ENCODE results near the gene HVCN1.
A peak's percentile ranks its signal among the peaks of the same experiment; 100 is the strongest.

HVCN1 gene

DNA sequence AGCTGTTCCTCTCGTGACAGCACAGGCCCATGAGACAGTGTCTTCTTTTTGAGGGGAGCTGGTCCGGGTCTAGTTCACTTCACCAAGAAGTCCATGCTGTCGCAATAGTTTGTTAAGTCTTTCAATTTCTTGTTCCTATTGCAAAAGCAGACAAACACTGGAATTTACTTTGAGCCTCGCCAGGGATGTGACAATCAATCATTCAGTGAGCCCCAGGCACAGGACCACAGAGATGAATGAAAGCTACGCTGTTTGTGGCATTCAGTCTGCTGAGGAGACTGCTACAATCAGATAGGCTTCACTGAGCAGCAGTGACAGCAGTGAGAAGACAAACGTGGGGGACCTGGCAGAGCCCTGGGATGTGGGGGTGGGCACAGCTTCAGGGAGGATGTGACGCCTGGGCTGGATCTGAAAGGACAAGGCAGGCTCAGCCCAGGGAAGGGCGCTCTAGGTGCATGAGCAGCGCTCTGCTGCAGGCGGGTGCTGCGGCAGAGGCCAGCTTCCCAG is 39.5 kb downstream of the HVCN1 start:
- peak; percentile 31; the same call in 1 of the 3 replicates for ATAC-seq
- no peak for TF ChIP-seq ESRRG (CRISPR knock-in tag; IDR thresholded peaks at IDR 0.05)

DNA sequence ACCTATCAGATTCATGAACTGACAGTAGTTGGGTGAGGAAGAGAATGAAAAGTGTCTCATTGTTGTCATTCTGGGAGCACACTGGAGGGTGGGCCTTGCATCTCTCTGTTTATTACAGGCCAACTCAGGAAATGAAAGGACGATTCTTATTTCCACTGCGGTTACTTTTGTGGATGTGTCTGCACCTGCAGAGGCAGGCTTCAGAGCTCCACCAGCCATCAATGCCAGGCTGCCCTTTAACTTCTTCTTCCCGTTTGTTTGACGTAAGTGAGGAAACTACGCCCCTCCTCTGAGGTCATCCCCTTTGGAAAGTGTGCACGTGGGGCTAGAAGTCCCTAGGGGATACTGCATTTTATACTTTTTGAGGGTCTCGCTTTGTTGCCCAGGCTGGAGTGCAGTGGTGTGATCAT is 41.3 kb downstream of the HVCN1 start:
- TF ChIP-seq ISL1 (CRISPR knock-in tag; IDR thresholded peaks at IDR 0.05) (no peak), ZFP3 (CRISPR knock-in tag; IDR thresholded peaks at IDR 0.05) (no peak), ESRRG (CRISPR knock-in tag; IDR thresholded peaks at IDR 0.05) (no peak), TOX (CRISPR knock-in tag; IDR thresholded peaks at IDR 0.05; ENCODE audit: borderline replicate concordance) (no peak), CSDC2 (CRISPR knock-in tag; IDR thresholded peaks at IDR 0.05) (no peak), SNAI2 (CRISPR knock-in tag; IDR thresholded peaks at IDR 0.05) (no peak), OSR1 (CRISPR knock-in tag; IDR thresholded peaks at IDR 0.05) (no peak), ZNF70 (CRISPR knock-in tag; IDR thresholded peaks at IDR 0.05) (no peak), PPARA (CRISPR knock-in tag; IDR thresholded peaks at IDR 0.05; ENCODE audit: borderline replicate concordance) (no peak), GLIS3 (CRISPR knock-in tag; IDR thresholded peaks at IDR 0.05) (no peak), ZC3H10 (CRISPR knock-in tag; IDR thresholded peaks at IDR 0.05) (no peak), TCF4 (CRISPR knock-in tag; IDR thresholded peaks at IDR 0.05; ENCODE audit: borderline replicate concordance) (no peak), ZNF8 (CRISPR knock-in tag; IDR thresholded peaks at IDR 0.05) (no peak), ARNTL (CRISPR knock-in tag; IDR thresholded peaks at IDR 0.05; ENCODE audit: borderline replicate concordance, low read depth) (no peak), ZFP30 (CRISPR knock-in tag; IDR thresholded peaks at IDR 0.05) (no peak)
- TF ChIP-seq, protein P1, sequence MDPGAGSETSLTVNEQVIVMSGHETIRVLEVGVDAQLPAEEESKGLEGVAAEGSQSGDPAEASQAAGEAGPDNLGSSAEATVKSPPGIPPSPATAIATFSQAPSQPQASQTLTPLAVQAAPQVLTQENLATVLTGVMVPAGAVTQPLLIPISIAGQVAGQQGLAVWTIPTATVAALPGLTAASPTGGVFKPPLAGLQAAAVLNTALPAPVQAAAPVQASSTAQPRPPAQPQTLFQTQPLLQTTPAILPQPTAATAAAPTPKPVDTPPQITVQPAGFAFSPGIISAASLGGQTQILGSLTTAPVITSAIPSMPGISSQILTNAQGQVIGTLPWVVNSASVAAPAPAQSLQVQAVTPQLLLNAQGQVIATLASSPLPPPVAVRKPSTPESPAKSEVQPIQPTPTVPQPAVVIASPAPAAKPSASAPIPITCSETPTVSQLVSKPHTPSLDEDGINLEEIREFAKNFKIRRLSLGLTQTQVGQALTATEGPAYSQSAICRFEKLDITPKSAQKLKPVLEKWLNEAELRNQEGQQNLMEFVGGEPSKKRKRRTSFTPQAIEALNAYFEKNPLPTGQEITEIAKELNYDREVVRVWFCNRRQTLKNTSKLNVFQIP (CRISPR knock-in tag; IDR thresholded peaks at IDR 0.05; ENCODE audit: borderline replicate concordance, low read depth): no peak
- TF ChIP-seq, protein P2, sequence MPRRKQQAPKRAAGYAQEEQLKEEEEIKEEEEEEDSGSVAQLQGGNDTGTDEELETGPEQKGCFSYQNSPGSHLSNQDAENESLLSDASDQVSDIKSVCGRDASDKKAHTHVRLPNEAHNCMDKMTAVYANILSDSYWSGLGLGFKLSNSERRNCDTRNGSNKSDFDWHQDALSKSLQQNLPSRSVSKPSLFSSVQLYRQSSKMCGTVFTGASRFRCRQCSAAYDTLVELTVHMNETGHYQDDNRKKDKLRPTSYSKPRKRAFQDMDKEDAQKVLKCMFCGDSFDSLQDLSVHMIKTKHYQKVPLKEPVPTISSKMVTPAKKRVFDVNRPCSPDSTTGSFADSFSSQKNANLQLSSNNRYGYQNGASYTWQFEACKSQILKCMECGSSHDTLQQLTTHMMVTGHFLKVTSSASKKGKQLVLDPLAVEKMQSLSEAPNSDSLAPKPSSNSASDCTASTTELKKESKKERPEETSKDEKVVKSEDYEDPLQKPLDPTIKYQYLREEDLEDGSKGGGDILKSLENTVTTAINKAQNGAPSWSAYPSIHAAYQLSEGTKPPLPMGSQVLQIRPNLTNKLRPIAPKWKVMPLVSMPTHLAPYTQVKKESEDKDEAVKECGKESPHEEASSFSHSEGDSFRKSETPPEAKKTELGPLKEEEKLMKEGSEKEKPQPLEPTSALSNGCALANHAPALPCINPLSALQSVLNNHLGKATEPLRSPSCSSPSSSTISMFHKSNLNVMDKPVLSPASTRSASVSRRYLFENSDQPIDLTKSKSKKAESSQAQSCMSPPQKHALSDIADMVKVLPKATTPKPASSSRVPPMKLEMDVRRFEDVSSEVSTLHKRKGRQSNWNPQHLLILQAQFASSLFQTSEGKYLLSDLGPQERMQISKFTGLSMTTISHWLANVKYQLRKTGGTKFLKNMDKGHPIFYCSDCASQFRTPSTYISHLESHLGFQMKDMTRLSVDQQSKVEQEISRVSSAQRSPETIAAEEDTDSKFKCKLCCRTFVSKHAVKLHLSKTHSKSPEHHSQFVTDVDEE (CRISPR knock-in tag; IDR thresholded peaks at IDR 0.05): no peak
- TF ChIP-seq, protein P3, sequence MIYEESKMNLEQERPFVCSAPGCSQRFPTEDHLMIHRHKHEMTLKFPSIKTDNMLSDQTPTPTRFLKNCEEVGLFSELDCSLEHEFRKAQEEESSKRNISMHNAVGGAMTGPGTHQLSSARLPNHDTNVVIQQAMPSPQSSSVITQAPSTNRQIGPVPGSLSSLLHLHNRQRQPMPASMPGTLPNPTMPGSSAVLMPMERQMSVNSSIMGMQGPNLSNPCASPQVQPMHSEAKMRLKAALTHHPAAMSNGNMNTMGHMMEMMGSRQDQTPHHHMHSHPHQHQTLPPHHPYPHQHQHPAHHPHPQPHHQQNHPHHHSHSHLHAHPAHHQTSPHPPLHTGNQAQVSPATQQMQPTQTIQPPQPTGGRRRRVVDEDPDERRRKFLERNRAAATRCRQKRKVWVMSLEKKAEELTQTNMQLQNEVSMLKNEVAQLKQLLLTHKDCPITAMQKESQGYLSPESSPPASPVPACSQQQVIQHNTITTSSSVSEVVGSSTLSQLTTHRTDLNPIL (CRISPR knock-in tag; IDR thresholded peaks at IDR 0.05; ENCODE audit: low read depth): no peak
- TF ChIP-seq, protein P4, sequence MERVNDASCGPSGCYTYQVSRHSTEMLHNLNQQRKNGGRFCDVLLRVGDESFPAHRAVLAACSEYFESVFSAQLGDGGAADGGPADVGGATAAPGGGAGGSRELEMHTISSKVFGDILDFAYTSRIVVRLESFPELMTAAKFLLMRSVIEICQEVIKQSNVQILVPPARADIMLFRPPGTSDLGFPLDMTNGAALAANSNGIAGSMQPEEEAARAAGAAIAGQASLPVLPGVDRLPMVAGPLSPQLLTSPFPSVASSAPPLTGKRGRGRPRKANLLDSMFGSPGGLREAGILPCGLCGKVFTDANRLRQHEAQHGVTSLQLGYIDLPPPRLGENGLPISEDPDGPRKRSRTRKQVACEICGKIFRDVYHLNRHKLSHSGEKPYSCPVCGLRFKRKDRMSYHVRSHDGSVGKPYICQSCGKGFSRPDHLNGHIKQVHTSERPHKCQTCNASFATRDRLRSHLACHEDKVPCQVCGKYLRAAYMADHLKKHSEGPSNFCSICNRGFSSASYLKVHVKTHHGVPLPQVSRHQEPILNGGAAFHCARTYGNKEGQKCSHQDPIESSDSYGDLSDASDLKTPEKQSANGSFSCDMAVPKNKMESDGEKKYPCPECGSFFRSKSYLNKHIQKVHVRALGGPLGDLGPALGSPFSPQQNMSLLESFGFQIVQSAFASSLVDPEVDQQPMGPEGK (CRISPR knock-in tag; IDR thresholded peaks at IDR 0.05; ENCODE audit: borderline replicate concordance): no peak
- TF ChIP-seq, protein P5, sequence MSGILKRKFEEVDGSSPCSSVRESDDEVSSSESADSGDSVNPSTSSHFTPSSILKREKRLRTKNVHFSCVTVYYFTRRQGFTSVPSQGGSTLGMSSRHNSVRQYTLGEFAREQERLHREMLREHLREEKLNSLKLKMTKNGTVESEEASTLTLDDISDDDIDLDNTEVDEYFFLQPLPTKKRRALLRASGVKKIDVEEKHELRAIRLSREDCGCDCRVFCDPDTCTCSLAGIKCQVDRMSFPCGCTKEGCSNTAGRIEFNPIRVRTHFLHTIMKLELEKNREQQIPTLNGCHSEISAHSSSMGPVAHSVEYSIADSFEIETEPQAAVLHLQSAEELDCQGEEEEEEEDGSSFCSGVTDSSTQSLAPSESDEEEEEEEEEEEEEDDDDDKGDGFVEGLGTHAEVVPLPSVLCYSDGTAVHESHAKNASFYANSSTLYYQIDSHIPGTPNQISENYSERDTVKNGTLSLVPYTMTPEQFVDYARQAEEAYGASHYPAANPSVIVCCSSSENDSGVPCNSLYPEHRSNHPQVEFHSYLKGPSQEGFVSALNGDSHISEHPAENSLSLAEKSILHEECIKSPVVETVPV (CRISPR knock-in tag; IDR thresholded peaks at IDR 0.05): no peak
- ATAC-seq: no peak

DNA sequence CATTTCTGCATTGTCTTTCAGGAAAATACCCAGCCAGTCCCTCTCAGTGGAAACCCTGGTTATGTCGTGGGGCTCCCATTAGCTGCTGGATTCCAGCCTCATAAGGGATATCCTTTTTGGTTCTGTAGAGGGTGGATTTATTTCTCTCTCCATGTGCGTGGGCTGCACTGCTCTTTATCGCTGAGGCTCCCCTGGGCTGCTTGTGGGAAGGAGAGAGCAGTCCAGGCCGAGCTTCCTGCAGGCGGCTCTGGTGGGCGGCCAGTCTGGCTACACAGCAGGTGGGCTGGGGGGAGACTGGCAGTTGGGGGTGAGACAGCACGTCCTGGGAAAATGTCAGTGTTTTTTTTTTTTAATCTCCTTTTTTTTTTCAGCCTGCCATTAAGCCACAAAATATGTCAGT is 47.4 kb downstream of the HVCN1 start:
- TF ChIP-seq TOX (CRISPR knock-in tag; IDR thresholded peaks at IDR 0.05; ENCODE audit: borderline replicate concordance): no peak
- TF ChIP-seq, protein P3 (CRISPR knock-in tag; IDR thresholded peaks at IDR 0.05; ENCODE audit: low read depth): no peak
- no peak for TF ChIP-seq ZFP30 (CRISPR knock-in tag; IDR thresholded peaks at IDR 0.05)
- no peak for TF ChIP-seq PPARA (CRISPR knock-in tag; IDR thresholded peaks at IDR 0.05; ENCODE audit: borderline replicate concordance)
- TF ChIP-seq GLIS3 (CRISPR knock-in tag; IDR thresholded peaks at IDR 0.05): no peak
- TF ChIP-seq TCF4 (CRISPR knock-in tag; IDR thresholded peaks at IDR 0.05; ENCODE audit: borderline replicate concordance): no peak
- TF ChIP-seq ARNTL (CRISPR knock-in tag; IDR thresholded peaks at IDR 0.05; ENCODE audit: borderline replicate concordance, low read depth): no peak
- no peak for TF ChIP-seq BACH2 (CRISPR knock-in tag; IDR thresholded peaks at IDR 0.05; ENCODE audit: borderline replicate concordance)
- no peak for TF ChIP-seq OSR1 (CRISPR knock-in tag; IDR thresholded peaks at IDR 0.05)
- TF ChIP-seq CSDC2 (CRISPR knock-in tag; IDR thresholded peaks at IDR 0.05): no peak
- no peak for ATAC-seq

Measured in SK-N-SH treated with all-trans-retinoic acid at 6 μM for 48 hours (cell line).